ENCODE data around the gene DBH.

Gene DBH

GRCh38 chr9:133671371-133671770 lies 35.2 kb downstream of the DBH start:
- no peak for ATAC-seq
- no peak for TF ChIP-seq TOX (CRISPR knock-in tag; IDR thresholded peaks at IDR 0.05; ENCODE audit: borderline replicate concordance)
- TF ChIP-seq RARB (CRISPR knock-in tag; IDR thresholded peaks at IDR 0.05) = no peak
- no peak for TF ChIP-seq ARNTL (CRISPR knock-in tag; IDR thresholded peaks at IDR 0.05; ENCODE audit: borderline replicate concordance, low read depth)
- TF ChIP-seq CREB5 (CRISPR knock-in tag; IDR thresholded peaks at IDR 0.05; ENCODE audit: low read depth) = no peak
- TF ChIP-seq, protein P1, sequence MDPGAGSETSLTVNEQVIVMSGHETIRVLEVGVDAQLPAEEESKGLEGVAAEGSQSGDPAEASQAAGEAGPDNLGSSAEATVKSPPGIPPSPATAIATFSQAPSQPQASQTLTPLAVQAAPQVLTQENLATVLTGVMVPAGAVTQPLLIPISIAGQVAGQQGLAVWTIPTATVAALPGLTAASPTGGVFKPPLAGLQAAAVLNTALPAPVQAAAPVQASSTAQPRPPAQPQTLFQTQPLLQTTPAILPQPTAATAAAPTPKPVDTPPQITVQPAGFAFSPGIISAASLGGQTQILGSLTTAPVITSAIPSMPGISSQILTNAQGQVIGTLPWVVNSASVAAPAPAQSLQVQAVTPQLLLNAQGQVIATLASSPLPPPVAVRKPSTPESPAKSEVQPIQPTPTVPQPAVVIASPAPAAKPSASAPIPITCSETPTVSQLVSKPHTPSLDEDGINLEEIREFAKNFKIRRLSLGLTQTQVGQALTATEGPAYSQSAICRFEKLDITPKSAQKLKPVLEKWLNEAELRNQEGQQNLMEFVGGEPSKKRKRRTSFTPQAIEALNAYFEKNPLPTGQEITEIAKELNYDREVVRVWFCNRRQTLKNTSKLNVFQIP (CRISPR knock-in tag; IDR thresholded peaks at IDR 0.05; ENCODE audit: borderline replicate concordance, low read depth) = no peak
- no peak for TF ChIP-seq ZNF8 (CRISPR knock-in tag; IDR thresholded peaks at IDR 0.05)
- no peak for TF ChIP-seq PPARA (CRISPR knock-in tag; IDR thresholded peaks at IDR 0.05; ENCODE audit: borderline replicate concordance)
- TF ChIP-seq BACH2 (CRISPR knock-in tag; IDR thresholded peaks at IDR 0.05; ENCODE audit: borderline replicate concordance) = no peak
- TF ChIP-seq GLIS3 (CRISPR knock-in tag; IDR thresholded peaks at IDR 0.05) = no peak
- TF ChIP-seq SNAI2 (CRISPR knock-in tag; IDR thresholded peaks at IDR 0.05) = no peak
- no peak for TF ChIP-seq ZFP3 (CRISPR knock-in tag; IDR thresholded peaks at IDR 0.05)
- no peak for TF ChIP-seq CSDC2 (CRISPR knock-in tag; IDR thresholded peaks at IDR 0.05)
- no peak for TF ChIP-seq TSHZ2 (CRISPR knock-in tag; IDR thresholded peaks at IDR 0.05)
- TF ChIP-seq ISL1 (CRISPR knock-in tag; IDR thresholded peaks at IDR 0.05) = no peak
- no peak for TF ChIP-seq PATZ1 (CRISPR knock-in tag; IDR thresholded peaks at IDR 0.05; ENCODE audit: borderline replicate concordance)
- no peak for TF ChIP-seq ZFP30 (CRISPR knock-in tag; IDR thresholded peaks at IDR 0.05)
- no peak for TF ChIP-seq OSR1 (CRISPR knock-in tag; IDR thresholded peaks at IDR 0.05)
- TF ChIP-seq ZNF70 (CRISPR knock-in tag; IDR thresholded peaks at IDR 0.05) = no peak

GRCh38 chr9:133672503-133673257 lies 36.5 kb downstream of the DBH start:
- no peak for TF ChIP-seq ISL1 (CRISPR knock-in tag; IDR thresholded peaks at IDR 0.05)
- ATAC-seq = no peak

GRCh38 chr9:133673258-133673655 lies 37.1 kb downstream of the DBH start:
- ATAC-seq = no peak
- TF ChIP-seq ARNTL (CRISPR knock-in tag; IDR thresholded peaks at IDR 0.05; ENCODE audit: borderline replicate concordance, low read depth) = no peak
- no peak for TF ChIP-seq TOX (CRISPR knock-in tag; IDR thresholded peaks at IDR 0.05; ENCODE audit: borderline replicate concordance)
- TF ChIP-seq ZNF8 (CRISPR knock-in tag; IDR thresholded peaks at IDR 0.05) = no peak
- no peak for TF ChIP-seq ESRRG (CRISPR knock-in tag; IDR thresholded peaks at IDR 0.05)
- no peak for TF ChIP-seq ZFP30 (CRISPR knock-in tag; IDR thresholded peaks at IDR 0.05)
- TF ChIP-seq TSHZ2 (CRISPR knock-in tag; IDR thresholded peaks at IDR 0.05) = no peak
- TF ChIP-seq PATZ1 (CRISPR knock-in tag; IDR thresholded peaks at IDR 0.05; ENCODE audit: borderline replicate concordance) = no peak
- TF ChIP-seq OSR1 (CRISPR knock-in tag; IDR thresholded peaks at IDR 0.05) = no peak
- TF ChIP-seq CREB5 (CRISPR knock-in tag; IDR thresholded peaks at IDR 0.05; ENCODE audit: low read depth) = no peak
- no peak for TF ChIP-seq ZFP3 (CRISPR knock-in tag; IDR thresholded peaks at IDR 0.05)
- TF ChIP-seq CSRNP3 (CRISPR knock-in tag; IDR thresholded peaks at IDR 0.05) = no peak
- no peak for TF ChIP-seq CSDC2 (CRISPR knock-in tag; IDR thresholded peaks at IDR 0.05)

All from SK-N-SH treated with all-trans-retinoic acid at 6 μM for 48 hours (cell line).